Lung (tissue), 12 donors: Measurements from ENCODE around the gene PPP2R1B. TPM values are rescaled to one million over a fixed set of nuclear protein-coding genes. Genes with fewer than 3 reads are reported as not detected.
"Not testable (repeated sequence)": the region's sequence is repeated elsewhere in the genome, so short reads cannot be mapped to it uniquely, and the experiment has no call there.

Experiments used
- ATAC-seq: fragments of 200-7000 bp; cut with Tn5 transposase; one replicate; pipeline ENCODE4 v1.9.1; 2020; ENCODE audit warnings: moderate number of reproducible peaks; ENCODE audit not compliant: insufficient read depth, low FRiP score
- DNase-seq, 3 donors: peaks; one replicate each; pipeline ENCODE4 v3.0.0-alpha.2; 2013 to 2017
- H3K27ac ChIP-seq, 2 donors: one replicate each; pipeline ENCODE4 v1.5.1; 2013; ENCODE audit warnings: mild to moderate bottlenecking in 2 of 2, moderate library complexity in 2 of 2, control low read depth in 1 of 2, inconsistent platforms in 1 of 2, low read depth in 1 of 2, low read length in 1 of 2
- H3K27me3 ChIP-seq, 3 donors: one replicate each; pipeline ENCODE4 v1.5.1; 2013; ENCODE audit warnings: low read length in 2 of 3; ENCODE audit not compliant: control insufficient read depth in 3 of 3, insufficient read depth in 3 of 3
- H3K36me3 ChIP-seq, 4 donors: one replicate each; pipeline ENCODE4 v1.5.1; 2013; ENCODE audit warnings: low read length in 4 of 4, mild to moderate bottlenecking in 1 of 4, moderate library complexity in 1 of 4; ENCODE audit not compliant: control insufficient read depth in 4 of 4, insufficient read depth in 4 of 4
- H3K4me1 ChIP-seq, 5 donors: one replicate each; pipeline ENCODE4 v1.5.1; 2013; ENCODE audit warnings: low read length in 5 of 5, mild to moderate bottlenecking in 2 of 5, moderate library complexity in 1 of 5; ENCODE audit not compliant: control insufficient read depth in 5 of 5, insufficient read depth in 5 of 5
- H3K4me3 ChIP-seq: one replicate; pipeline ENCODE4 v1.5.1; 2013; ENCODE audit warnings: mild to moderate bottlenecking, control low read depth, moderate library complexity
- H3K9ac ChIP-seq, 2 donors: one replicate each; pipeline ENCODE4 v1.5.1; 2013; ENCODE audit warnings: low read length in 2 of 2, control low read depth in 1 of 2; ENCODE audit not compliant: insufficient read depth in 1 of 2
- H3K9me3 ChIP-seq, 4 donors: one replicate each; pipeline ENCODE4 v1.5.1; 2013; ENCODE audit warnings: low read length in 3 of 4, mild to moderate bottlenecking in 1 of 4, moderate library complexity in 1 of 4; ENCODE audit not compliant: control insufficient read depth in 4 of 4, insufficient read depth in 3 of 4
- WGBS, 2 donors: extraction: QIAGEN DNeasy Blood & Tissue Kit; methylation state at CpG; one replicate each; pipeline ENCODE4 v1.1.7; 2013; 5-methylcytosine and 5-hydroxymethylcytosine counted together
- polyA plus RNA-seq, 2 donors: library from polyadenylated mRNA; stranded (reverse); fragments of 200-250 nt; gene quantifications; one replicate each; pipeline ENCODE4 v1.2.1, GENCODE V29; 2013
- total RNA-seq, 2 donors: library from RNA; depleted of rRNA in 1 of 2; stranded (reverse); fragments of >200 nt in 1 of 2; gene quantifications; one replicate each; pipeline ENCODE4 v1.2.1, GENCODE V29; 2014 to 2021
- TF ChIP-seq, protein P1 (sequence below): IDR thresholded peaks from 2 replicates; pipeline ENCODE4 v1.5.1; 2012; ENCODE audit warnings: mild to moderate bottlenecking; ENCODE audit errors: control extremely low read depth, extremely low read depth
- donor health status: control.
- donor health status: control.
- donor health status: Bipolar disorder and iron deficiency.
- donor health status: healthy.
- donor health status: DM: yes; HTN: yes; CAD: no.

The PPP2R1B gene
- total and polyA plus RNA-seq, 4 donors = 8.3 to 71.5 (median 20.4) TPM

DNA sequence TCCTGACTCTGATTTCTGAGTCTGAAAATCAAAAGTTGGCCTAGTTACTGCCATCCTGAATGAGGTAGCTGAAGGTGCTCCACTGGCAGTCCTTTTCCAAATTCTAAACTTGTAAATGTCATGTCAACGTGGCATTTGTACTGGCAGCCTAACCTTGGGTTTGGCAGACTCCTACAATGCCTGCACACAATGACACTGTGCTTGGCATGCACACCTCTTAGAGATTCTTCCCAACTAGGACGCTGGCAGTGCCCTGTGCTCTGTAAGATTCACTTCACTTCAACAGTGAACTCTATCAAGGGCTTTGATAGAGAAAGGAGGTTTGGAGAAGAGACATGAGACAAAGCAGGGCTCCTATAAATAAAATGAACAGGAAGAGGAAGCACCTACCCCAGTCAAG, 21.9 kb upstream of the PPP2R1B start:
- Histone ChIP-seq H3K9me3 (no peaks in the 10 kb centered on the region), H3K27ac (peak overlapping the region in 1 of 2 donors; percentile 92), H3K9ac (no peak overlapping the region), H3K4me1 (peaks cover 0 to 5% (median 0%) of the 10 kb centered on the region in 5 donors), H3K27me3 (no peaks in the 10 kb centered on the region), H3K36me3 (peaks cover 0 to 15% (median 12%) of the 10 kb centered on the region in 4 donors), H3K4me3 (no peak overlapping the region)
- no peak for ATAC-seq
- 80 to 88% methylated on average over 2 of the region's 2 CpGs for WGBS, 2 donors
- TF ChIP-seq, protein P1, sequence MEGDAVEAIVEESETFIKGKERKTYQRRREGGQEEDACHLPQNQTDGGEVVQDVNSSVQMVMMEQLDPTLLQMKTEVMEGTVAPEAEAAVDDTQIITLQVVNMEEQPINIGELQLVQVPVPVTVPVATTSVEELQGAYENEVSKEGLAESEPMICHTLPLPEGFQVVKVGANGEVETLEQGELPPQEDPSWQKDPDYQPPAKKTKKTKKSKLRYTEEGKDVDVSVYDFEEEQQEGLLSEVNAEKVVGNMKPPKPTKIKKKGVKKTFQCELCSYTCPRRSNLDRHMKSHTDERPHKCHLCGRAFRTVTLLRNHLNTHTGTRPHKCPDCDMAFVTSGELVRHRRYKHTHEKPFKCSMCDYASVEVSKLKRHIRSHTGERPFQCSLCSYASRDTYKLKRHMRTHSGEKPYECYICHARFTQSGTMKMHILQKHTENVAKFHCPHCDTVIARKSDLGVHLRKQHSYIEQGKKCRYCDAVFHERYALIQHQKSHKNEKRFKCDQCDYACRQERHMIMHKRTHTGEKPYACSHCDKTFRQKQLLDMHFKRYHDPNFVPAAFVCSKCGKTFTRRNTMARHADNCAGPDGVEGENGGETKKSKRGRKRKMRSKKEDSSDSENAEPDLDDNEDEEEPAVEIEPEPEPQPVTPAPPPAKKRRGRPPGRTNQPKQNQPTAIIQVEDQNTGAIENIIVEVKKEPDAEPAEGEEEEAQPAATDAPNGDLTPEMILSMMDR = no peak
- DNase-seq = no peak

DNA sequence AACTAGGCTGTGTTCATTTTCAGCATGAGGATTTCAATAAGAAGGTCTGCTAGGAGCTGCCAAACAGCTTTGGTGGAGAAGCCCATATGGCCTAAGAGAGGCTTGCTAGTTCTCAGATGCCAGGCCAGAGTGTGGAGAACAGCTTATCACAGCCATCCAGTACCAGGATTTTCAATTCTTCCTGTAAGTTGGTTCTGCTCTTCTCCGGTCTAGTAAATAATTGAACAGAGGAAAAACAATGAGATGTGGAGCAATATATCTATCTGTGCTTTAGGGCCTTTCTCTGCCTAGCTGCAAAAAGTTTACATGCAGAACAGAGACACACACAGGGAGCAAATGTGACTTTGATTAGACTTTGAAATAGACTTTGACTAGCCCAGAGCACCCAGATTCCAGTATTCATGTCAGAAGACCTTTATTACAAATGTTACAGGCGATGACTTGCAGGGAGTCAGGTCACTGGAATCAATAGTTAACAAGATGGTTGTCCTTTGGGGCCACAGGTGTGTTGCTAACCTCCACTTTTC, 19.8 kb upstream of the PPP2R1B start:
- Histone ChIP-seq H3K9ac (peak overlapping the region in 1 of 2 donors; percentile 3), H3K27ac (peak overlapping the region in 1 of 2 donors; percentile 89), H3K9me3 (no peaks in the 10 kb centered on the region), H3K36me3 (peaks cover 0 to 15% (median 12%) of the 10 kb centered on the region in 4 donors), H3K4me1 (peaks cover 0 to 5% (median 0%) of the 10 kb centered on the region in 5 donors), H3K27me3 (no peaks in the 10 kb centered on the region), H3K4me3 (no peak overlapping the region)
- DNase-seq = no peak
- WGBS, 2 donors = 90 to 93% methylated on average over 2 of the region's 2 CpGs
- TF ChIP-seq, protein P1 = no peak
- ATAC-seq = no peak

DNA sequence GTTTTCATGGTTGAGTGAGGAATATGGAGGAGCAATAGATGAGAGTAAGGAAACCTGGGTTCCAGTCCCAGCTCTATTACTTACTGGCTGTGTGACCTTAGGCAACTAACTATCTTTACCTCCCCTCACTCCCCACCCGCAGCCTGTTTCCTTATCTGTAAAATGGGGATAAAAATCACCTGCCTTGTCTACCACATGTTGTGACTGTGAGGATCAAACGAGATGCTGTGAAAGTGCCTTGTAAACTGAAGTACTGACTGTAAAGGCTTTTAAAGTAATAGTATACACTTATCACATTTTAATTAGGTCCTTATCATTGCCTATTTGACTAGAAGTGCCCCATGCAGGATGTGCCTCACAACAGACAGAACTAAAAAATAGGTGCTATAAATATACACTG, 18.9 kb upstream of the PPP2R1B start:
- WGBS, 2 donors = 85 to 95% methylated on average over 2 of the region's 2 CpGs
- TF ChIP-seq, protein P1 = no peak
- peaks cover 0 to 5% (median 0%) of the 10 kb centered on the region in 5 donors for H3K4me1 ChIP-seq
- peak overlapping the region in 1 of 2 donors; percentile 51 for H3K27ac ChIP-seq
- peaks cover 0 to 15% (median 12%) of the 10 kb centered on the region in 4 donors for H3K36me3 ChIP-seq
- no peak overlapping the region for H3K9ac ChIP-seq
- no peak for ATAC-seq
- H3K4me3 ChIP-seq = no peak overlapping the region
- no peaks in the 10 kb centered on the region for H3K27me3 ChIP-seq
- no peaks in the 10 kb centered on the region for H3K9me3 ChIP-seq
- DNase-seq = no peak

DNA sequence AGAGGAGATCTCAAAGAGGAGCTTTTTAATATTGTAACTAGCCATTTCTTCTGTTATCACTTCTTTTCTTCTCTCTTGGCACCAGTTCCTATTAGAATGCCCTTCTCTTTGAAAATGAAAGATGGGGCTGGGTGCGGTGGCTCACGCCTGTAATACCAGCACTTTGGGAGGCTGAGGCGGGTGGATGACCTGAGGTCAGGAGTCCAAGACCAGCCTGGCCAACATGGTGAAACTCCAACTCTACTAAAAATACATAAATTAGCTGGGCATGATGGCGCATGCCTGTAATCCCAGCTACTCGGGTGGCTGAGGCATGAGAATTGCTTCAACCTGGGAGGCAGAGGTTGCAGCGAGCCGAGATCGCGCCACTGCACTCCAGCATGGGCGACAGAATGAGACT, 18.1 kb upstream of the PPP2R1B start:
- H3K4me1 ChIP-seq, H3K27ac ChIP-seq, H3K27me3 ChIP-seq, H3K4me3 ChIP-seq, H3K9ac ChIP-seq, DNase-seq, H3K9me3 ChIP-seq, ATAC-seq: not testable (repeated sequence)
- peaks cover 0 to 15% (median 12%) of the 10 kb centered on the region in 4 donors for H3K36me3 ChIP-seq
- WGBS, 2 donors = 95 to 98% methylated on average over 10 of the region's 10 CpGs
